ENCODE data around the gene PLSCR3.

Gene PLSCR3

DNA sequence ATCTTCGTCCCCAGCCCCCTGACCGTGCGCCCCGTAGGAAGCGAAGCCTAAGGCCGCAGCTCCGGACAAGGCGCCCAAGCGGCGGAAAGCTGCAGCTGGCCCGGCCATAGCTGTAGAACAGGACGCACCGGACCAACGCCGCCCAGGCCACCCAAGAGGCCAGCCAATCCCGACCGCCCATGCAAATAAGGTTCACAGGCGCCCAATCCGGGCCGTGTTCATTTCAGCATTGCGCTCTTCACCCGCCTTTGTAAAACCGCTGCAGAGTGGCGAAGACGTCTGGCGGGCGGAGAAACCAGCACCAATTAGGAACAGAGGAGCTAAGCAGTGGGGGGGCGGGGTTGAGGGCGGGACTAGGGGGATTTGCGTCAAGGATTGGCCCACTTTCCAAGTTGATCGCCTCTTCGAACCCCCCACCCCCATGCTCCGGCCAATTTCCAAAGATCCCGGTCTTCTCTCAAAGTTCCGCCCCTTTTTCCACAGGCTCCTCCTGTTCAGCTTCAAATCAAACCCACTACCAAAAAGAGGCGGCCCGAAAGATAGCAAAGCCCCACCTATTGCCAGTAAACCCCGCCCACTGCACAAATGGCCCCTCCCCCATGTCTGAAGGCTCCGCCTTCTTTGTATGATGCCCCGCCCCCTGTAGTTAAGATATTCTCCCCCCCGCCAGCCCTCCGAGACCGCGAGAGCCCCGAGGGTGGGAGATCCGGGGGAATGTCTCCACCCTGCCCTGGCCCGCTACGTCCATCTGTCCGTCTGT is 9.8 kb upstream of the PLSCR3 start, which contains the start of gene TMEM256:
Gene TMEM256, minus strand, starts transcription at position 121 of the 760 bp plus-strand sequence. Its CDS starts 13 bp downstream, at position 108.
- peak; percentile 99 for DNase-seq (ENCODE audit: low read depth)
- H3K4me3 ChIP-seq (ENCODE audit: control insufficient read depth, low read depth, low read length): peak within 1 kb of the TSS; percentile 69
- TF ChIP-seq CTCF (conservative IDR thresholded peaks at IDR 0.05; ENCODE audit: control insufficient read depth, insufficient read depth, low read depth, low read length): no peak

DNA sequence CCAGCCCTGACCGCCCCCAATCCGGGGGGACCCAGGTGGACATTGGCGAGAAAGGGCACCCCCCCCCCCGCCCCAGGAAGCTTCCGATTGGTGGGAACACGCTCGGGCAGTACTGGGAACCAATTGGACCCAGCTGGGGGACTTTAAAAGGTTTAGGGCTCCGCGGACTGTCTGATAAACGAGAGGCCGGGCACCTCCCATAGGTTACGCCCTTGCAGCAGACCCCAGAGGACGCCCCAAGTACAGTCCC is 9.3 kb upstream of the PLSCR3 start:
- TF ChIP-seq CTCF (conservative IDR thresholded peaks at IDR 0.05; ENCODE audit: control insufficient read depth, insufficient read depth, low read depth, low read length): no peak
- no peak for DNase-seq (ENCODE audit: low read depth)
- peak overlapping the region; percentile 67 for H3K4me3 ChIP-seq (ENCODE audit: control insufficient read depth, low read depth, low read length)

DNA sequence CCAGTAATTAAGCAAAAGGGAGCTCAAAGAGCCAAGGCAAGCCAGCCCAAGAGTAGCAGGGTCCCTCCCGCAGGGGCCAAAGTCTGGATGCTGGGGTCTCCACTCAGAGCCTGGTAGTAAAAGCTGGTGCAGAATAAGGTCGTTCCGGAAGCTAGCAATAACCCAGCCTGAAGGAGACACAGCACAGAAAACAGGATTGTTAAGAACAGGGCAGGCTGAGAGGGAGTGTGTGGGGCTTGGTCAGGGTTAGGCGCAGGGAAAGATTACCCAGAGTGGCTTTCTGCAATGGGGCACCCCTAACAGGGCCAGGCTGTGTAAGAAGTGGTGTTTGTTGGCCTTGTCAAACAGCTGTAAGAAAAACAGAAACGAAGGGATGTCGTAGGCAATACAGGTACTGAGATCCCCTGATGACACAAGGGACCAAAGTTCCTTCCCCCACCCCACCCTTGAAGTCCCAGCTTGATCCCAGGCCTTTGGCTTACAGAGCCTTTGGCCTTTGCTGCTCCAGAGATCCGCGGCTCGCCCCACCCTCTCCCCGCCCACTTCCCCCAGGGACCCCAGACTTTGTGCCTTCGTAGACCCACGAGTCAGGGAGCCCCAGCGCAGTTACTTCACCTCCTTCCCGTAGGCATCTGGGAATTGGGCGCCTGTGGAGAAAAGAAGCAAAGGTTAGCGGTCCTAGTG is 8.9 kb upstream of the PLSCR3 start:
- peak overlapping the region; percentile 67 for H3K4me3 ChIP-seq (ENCODE audit: control insufficient read depth, low read depth, low read length)
- DNase-seq (ENCODE audit: low read depth): no peak
- TF ChIP-seq CTCF (conservative IDR thresholded peaks at IDR 0.05; ENCODE audit: control insufficient read depth, insufficient read depth, low read depth, low read length): no peak

- no peak overlapping the region for H3K4me3 ChIP-seq (ENCODE audit: control insufficient read depth, low read depth, low read length)
- TF ChIP-seq CTCF (conservative IDR thresholded peaks at IDR 0.05; ENCODE audit: control insufficient read depth, insufficient read depth, low read depth, low read length): no peak
- DNase-seq (ENCODE audit: low read depth): no peak
Observed at GRCh38 chr17:7398612-7399011, 4.3 kb upstream of the PLSCR3 start.

GRCh38 chr17:7396147-7396546 is 1.8 kb upstream of the PLSCR3 start:
- H3K4me3 ChIP-seq (ENCODE audit: control insufficient read depth, low read depth, low read length): no peak overlapping the region
- no peak for TF ChIP-seq CTCF (conservative IDR thresholded peaks at IDR 0.05; ENCODE audit: control insufficient read depth, insufficient read depth, low read depth, low read length)
- no peak for DNase-seq (ENCODE audit: low read depth)

- no peak for DNase-seq (ENCODE audit: low read depth)
- no peak for TF ChIP-seq CTCF (conservative IDR thresholded peaks at IDR 0.05; ENCODE audit: control insufficient read depth, insufficient read depth, low read depth, low read length)
- peak overlapping the region; percentile 82 for H3K4me3 ChIP-seq (ENCODE audit: control insufficient read depth, low read depth, low read length)
Observed at GRCh38 chr17:7393613-7394451, 493 bp downstream of the PLSCR3 start.
